HG03378 (cell line): ENCODE results near the gene CGA.
A peak's percentile ranks its signal among the peaks of the same experiment; 100 is the strongest.

Experiments used
- ATAC-seq: cut with Tn5 transposase; IDR thresholded peaks from one replicate; pipeline ENCODE4 v1.9.1; 2021; ENCODE audit warnings: mild to moderate bottlenecking, moderate library complexity; ENCODE audit not compliant: unreplicated experiment

Gene CGA

GRCh38 chr6:87089135-87089534 is 5.8 kb downstream of the CGA start:
- no peak for ATAC-seq

GRCh38 chr6:87088076-87088475 is 6.8 kb downstream of the CGA start:
- peak; percentile 80 for ATAC-seq

GRCh38 chr6:87082160-87082721 is 12.7 kb downstream of the CGA start:
- no peak for ATAC-seq

- peak; percentile 66 for ATAC-seq
These were observed 15.8 kb downstream of the CGA start for GRCh38 chr6:87078983-87079616.

- ATAC-seq = no peak
These were observed 19.7 kb downstream of the CGA start for GRCh38 chr6:87075168-87075567.

GRCh38 chr6:87074101-87074621 is 20.7 kb downstream of the CGA start:
- no peak for ATAC-seq

- peak; percentile 77 for ATAC-seq
These were observed 23.2 kb downstream of the CGA start for GRCh38 chr6:87071683-87072082.

GRCh38 chr6:87070741-87071140 is 24.2 kb downstream of the CGA start:
- no peak for ATAC-seq

GRCh38 chr6:87068795-87069194 is 26.1 kb downstream of the CGA start:
- ATAC-seq = no peak

GRCh38 chr6:87066449-87067333 is 28.2 kb downstream of the CGA start:
- ATAC-seq = no peak

GRCh38 chr6:87065117-87065516 is 29.8 kb downstream of the CGA start:
- no peak for ATAC-seq

GRCh38 chr6:87059943-87060342 is 35.0 kb downstream of the CGA start:
- ATAC-seq = no peak

- no peak for ATAC-seq
These were observed 40.6 kb downstream of the CGA start for GRCh38 chr6:87054143-87054833.

- ATAC-seq = no peak
These were observed 41.6 kb downstream of the CGA start for GRCh38 chr6:87053312-87053711.

GRCh38 chr6:87049779-87050178 is 45.1 kb downstream of the CGA start:
- peak; percentile 66 for ATAC-seq

GRCh38 chr6:87045521-87046075 is 49.3 kb downstream of the CGA start:
- ATAC-seq = no peak

GRCh38 chr6:87040729-87041128 is 54.2 kb downstream of the CGA start:
- ATAC-seq = no peak
